GM23338 (cell line): ENCODE data around the gene JAKMIP2.

Experiments
- CREB1 ChIP-seq: fragments of 250-450 bp; sonication (Bioruptor Pico); IDR thresholded peaks from 2 replicates; pipeline ENCODE4 v1.5.0; 2020; ENCODE audit warnings: low read depth, mild to moderate bottlenecking, moderate library complexity
- EZH2 ChIP-seq: fragments of 200-600 bp; sonication (generic); IDR thresholded peaks from one replicate; pipeline ENCODE4 v1.8.0; 2017; ENCODE audit warnings: antibody characterized with exemption, mild to moderate bottlenecking, low read depth; ENCODE audit not compliant: unreplicated experiment
- EZH2phosphoT487 ChIP-seq: fragments of 200-600 bp; sonication (generic); IDR thresholded peaks from one replicate; pipeline ENCODE4 v1.8.1; 2018; ENCODE audit warnings: antibody characterized with exemption; ENCODE audit not compliant: unreplicated experiment
- JUNB ChIP-seq: IDR thresholded peaks from one replicate; pipeline ENCODE4 v1.6.1; 2016; ENCODE audit warnings: antibody characterized with exemption; ENCODE audit not compliant: unreplicated experiment
- POLR2AphosphoS5 ChIP-seq: IDR thresholded peaks from 2 replicates; pipeline ENCODE4 v1.6.1; 2016; ENCODE audit warnings: antibody characterized with exemption, low read depth
- ZNF114 ChIP-seq: fragments of 250-450 bp; sonication (Bioruptor Pico); IDR thresholded peaks from 2 replicates; pipeline ENCODE4 v1.5.0; 2020; ENCODE audit warnings: mild to moderate bottlenecking, moderate library complexity
- ZNF331 ChIP-seq: fragments of 250-450 bp; sonication (Bioruptor Pico); IDR thresholded peaks from 2 replicates; pipeline ENCODE4 v1.5.0; 2020; ENCODE audit warnings: low read depth, mild to moderate bottlenecking, moderate library complexity
- TF ChIP-seq, protein P1 (sequence below), 2 experiments: fragments of 200-600 bp in 1 of 2; sonication (generic) in 1 of 2; conservative IDR thresholded peaks; 2 replicates each; pipeline versions ENCODE4 v1.5.1 to v1.6.1; 2016 to 2017; ENCODE audit warnings: antibody characterized with exemption in 2 of 2, low read depth in 2 of 2, mild to moderate bottlenecking in 2 of 2, moderate library complexity in 1 of 2
- TF ChIP-seq, protein P2 (sequence below): fragments of 250-450 bp; sonication (Bioruptor Pico); IDR thresholded peaks from 2 replicates; pipeline ENCODE4 v1.5.0; 2020; ENCODE audit warnings: mild to moderate bottlenecking, moderate library complexity
- TF ChIP-seq, protein P3 (sequence below): IDR thresholded peaks from one replicate; pipeline ENCODE4 v1.6.1; 2018; ENCODE audit warnings: antibody characterized with exemption; ENCODE audit not compliant: unreplicated experiment

DNA sequence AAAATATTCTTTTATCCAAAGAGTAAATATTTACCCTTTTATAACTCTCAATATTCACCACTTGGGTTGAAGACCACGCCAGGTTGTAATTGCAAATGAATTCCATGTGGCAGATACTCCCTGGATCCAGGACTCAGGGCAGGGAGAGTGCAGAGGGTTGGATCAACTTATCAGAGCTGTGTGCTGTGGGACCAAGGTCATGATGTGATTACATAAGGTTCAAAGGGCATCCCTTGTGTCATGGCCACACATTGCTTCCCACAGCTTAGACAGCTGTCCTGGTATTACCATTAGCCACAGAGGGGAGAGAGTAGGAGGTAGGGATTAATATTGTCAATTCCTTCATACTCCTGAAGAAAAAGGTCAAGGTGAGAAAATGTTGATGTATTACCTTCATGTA lies 133.9 kb downstream of the JAKMIP2 start:
- TF ChIP-seq, protein P1, sequence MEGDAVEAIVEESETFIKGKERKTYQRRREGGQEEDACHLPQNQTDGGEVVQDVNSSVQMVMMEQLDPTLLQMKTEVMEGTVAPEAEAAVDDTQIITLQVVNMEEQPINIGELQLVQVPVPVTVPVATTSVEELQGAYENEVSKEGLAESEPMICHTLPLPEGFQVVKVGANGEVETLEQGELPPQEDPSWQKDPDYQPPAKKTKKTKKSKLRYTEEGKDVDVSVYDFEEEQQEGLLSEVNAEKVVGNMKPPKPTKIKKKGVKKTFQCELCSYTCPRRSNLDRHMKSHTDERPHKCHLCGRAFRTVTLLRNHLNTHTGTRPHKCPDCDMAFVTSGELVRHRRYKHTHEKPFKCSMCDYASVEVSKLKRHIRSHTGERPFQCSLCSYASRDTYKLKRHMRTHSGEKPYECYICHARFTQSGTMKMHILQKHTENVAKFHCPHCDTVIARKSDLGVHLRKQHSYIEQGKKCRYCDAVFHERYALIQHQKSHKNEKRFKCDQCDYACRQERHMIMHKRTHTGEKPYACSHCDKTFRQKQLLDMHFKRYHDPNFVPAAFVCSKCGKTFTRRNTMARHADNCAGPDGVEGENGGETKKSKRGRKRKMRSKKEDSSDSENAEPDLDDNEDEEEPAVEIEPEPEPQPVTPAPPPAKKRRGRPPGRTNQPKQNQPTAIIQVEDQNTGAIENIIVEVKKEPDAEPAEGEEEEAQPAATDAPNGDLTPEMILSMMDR (conservative IDR thresholded peaks at IDR 0.05; ENCODE audit: low read depth in 2 of 2): no peak
- TF ChIP-seq POLR2AphosphoS5 (no peak), EZH2phosphoT487 (no peak), ZNF331 (CRISPR knock-in tag) (no peak), EZH2 (no peak), JUNB (no peak), ZNF114 (CRISPR knock-in tag) (no peak), CREB1 (CRISPR knock-in tag) (no peak)
- TF ChIP-seq, protein P2, sequence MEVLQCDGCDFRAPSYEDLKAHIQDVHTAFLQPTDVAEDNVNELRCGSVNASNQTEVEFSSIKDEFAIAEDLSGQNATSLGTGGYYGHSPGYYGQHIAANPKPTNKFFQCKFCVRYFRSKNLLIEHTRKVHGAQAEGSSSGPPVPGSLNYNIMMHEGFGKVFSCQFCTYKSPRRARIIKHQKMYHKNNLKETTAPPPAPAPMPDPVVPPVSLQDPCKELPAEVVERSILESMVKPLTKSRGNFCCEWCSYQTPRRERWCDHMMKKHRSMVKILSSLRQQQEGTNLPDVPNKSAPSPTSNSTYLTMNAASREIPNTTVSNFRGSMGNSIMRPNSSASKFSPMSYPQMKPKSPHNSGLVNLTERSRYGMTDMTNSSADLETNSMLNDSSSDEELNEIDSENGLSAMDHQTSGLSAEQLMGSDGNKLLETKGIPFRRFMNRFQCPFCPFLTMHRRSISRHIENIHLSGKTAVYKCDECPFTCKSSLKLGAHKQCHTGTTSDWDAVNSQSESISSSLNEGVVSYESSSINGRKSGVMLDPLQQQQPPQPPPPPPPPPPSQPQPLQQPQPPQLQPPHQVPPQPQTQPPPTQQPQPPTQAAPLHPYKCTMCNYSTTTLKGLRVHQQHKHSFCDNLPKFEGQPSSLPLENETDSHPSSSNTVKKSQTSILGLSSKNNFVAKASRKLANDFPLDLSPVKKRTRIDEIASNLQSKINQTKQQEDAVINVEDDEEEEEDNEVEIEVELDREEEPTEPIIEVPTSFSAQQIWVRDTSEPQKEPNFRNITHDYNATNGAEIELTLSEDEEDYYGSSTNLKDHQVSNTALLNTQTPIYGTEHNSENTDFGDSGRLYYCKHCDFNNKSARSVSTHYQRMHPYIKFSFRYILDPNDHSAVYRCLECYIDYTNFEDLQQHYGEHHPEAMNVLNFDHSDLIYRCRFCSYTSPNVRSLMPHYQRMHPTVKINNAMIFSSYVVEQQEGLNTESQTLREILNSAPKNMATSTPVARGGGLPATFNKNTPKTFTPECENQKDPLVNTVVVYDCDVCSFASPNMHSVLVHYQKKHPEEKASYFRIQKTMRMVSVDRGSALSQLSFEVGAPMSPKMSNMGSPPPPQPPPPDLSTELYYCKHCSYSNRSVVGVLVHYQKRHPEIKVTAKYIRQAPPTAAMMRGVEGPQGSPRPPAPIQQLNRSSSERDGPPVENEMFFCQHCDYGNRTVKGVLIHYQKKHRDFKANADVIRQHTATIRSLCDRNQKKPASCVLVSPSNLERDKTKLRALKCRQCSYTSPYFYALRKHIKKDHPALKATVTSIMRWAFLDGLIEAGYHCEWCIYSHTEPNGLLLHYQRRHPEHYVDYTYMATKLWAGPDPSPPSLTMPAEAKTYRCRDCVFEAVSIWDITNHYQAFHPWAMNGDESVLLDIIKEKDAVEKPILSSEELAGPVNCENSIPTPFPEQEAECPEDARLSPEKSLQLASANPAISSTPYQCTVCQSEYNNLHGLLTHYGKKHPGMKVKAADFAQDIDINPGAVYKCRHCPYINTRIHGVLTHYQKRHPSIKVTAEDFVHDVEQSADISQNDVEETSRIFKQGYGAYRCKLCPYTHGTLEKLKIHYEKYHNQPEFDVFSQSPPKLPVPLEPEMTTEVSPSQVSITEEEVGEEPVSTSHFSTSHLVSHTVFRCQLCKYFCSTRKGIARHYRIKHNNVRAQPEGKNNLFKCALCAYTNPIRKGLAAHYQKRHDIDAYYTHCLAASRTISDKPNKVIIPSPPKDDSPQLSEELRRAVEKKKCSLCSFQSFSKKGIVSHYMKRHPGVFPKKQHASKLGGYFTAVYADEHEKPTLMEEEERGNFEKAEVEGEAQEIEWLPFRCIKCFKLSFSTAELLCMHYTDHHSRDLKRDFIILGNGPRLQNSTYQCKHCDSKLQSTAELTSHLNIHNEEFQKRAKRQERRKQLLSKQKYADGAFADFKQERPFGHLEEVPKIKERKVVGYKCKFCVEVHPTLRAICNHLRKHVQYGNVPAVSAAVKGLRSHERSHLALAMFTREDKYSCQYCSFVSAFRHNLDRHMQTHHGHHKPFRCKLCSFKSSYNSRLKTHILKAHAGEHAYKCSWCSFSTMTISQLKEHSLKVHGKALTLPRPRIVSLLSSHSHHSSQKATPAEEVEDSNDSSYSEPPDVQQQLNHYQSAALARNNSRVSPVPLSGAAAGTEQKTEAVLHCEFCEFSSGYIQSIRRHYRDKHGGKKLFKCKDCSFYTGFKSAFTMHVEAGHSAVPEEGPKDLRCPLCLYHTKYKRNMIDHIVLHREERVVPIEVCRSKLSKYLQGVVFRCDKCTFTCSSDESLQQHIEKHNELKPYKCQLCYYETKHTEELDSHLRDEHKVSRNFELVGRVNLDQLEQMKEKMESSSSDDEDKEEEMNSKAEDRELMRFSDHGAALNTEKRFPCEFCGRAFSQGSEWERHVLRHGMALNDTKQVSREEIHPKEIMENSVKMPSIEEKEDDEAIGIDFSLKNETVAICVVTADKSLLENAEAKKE (CRISPR knock-in tag): no peak
- TF ChIP-seq, protein P3, sequence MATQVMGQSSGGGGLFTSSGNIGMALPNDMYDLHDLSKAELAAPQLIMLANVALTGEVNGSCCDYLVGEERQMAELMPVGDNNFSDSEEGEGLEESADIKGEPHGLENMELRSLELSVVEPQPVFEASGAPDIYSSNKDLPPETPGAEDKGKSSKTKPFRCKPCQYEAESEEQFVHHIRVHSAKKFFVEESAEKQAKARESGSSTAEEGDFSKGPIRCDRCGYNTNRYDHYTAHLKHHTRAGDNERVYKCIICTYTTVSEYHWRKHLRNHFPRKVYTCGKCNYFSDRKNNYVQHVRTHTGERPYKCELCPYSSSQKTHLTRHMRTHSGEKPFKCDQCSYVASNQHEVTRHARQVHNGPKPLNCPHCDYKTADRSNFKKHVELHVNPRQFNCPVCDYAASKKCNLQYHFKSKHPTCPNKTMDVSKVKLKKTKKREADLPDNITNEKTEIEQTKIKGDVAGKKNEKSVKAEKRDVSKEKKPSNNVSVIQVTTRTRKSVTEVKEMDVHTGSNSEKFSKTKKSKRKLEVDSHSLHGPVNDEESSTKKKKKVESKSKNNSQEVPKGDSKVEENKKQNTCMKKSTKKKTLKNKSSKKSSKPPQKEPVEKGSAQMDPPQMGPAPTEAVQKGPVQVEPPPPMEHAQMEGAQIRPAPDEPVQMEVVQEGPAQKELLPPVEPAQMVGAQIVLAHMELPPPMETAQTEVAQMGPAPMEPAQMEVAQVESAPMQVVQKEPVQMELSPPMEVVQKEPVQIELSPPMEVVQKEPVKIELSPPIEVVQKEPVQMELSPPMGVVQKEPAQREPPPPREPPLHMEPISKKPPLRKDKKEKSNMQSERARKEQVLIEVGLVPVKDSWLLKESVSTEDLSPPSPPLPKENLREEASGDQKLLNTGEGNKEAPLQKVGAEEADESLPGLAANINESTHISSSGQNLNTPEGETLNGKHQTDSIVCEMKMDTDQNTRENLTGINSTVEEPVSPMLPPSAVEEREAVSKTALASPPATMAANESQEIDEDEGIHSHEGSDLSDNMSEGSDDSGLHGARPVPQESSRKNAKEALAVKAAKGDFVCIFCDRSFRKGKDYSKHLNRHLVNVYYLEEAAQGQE: no peak
